Neural cell (in vitro differentiated cells): ENCODE measurements around the gene ALAS2.

Experiments
- EZH2 ChIP-seq: fragments of 200-600, 300-800 bp; shearing (Covaris generic), sonication (generic); IDR thresholded peaks from 2 replicates; pipeline ENCODE4 v1.6.1; 2014; ENCODE audit warnings: antibody characterized with exemption, low read length, borderline replicate concordance, mild to moderate bottlenecking; ENCODE audit not compliant: insufficient read depth, poor library complexity, severe bottlenecking
- MXI1 ChIP-seq: fragments of 450-650 bp; conservative IDR thresholded peaks from 2 replicates; pipeline ENCODE4 v1.6.1; 2014; ENCODE audit warnings: antibody characterized with exemption, mild to moderate bottlenecking; ENCODE audit not compliant: poor library complexity, severe bottlenecking
- TF ChIP-seq, protein P1 (sequence below): fragments of 450-650 bp; IDR thresholded peaks from 2 replicates; pipeline ENCODE4 v1.5.1; 2014; ENCODE audit warnings: antibody characterized with exemption, mild to moderate bottlenecking, moderate library complexity; ENCODE audit not compliant: poor library complexity, severe bottlenecking
- TF ChIP-seq, protein P2 (sequence below): IDR thresholded peaks from 2 replicates; pipeline ENCODE4 v1.6.1; 2012; ENCODE audit warnings: borderline replicate concordance

DNA sequence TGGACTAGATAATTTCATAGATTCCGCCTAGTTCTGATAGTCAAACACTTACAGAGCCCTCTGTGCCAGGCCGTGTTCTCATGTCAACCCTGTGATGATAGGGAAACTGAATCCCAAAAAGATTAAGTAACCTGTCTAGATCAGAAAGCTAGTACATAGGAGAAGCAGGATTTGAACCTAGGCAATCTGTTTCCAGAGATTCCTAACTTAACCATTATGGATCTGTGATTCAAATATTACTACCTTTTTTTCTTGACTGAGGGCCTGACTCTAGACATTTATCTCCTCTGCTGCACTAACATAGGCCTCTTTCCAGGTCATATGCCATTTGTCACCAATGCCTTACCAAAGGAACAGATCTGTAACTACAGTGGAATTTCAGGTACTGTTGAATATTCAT lies 1.5 kb downstream of the ALAS2 start:
- TF ChIP-seq, protein P1, sequence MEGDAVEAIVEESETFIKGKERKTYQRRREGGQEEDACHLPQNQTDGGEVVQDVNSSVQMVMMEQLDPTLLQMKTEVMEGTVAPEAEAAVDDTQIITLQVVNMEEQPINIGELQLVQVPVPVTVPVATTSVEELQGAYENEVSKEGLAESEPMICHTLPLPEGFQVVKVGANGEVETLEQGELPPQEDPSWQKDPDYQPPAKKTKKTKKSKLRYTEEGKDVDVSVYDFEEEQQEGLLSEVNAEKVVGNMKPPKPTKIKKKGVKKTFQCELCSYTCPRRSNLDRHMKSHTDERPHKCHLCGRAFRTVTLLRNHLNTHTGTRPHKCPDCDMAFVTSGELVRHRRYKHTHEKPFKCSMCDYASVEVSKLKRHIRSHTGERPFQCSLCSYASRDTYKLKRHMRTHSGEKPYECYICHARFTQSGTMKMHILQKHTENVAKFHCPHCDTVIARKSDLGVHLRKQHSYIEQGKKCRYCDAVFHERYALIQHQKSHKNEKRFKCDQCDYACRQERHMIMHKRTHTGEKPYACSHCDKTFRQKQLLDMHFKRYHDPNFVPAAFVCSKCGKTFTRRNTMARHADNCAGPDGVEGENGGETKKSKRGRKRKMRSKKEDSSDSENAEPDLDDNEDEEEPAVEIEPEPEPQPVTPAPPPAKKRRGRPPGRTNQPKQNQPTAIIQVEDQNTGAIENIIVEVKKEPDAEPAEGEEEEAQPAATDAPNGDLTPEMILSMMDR: no peak
- TF ChIP-seq, protein P2, sequence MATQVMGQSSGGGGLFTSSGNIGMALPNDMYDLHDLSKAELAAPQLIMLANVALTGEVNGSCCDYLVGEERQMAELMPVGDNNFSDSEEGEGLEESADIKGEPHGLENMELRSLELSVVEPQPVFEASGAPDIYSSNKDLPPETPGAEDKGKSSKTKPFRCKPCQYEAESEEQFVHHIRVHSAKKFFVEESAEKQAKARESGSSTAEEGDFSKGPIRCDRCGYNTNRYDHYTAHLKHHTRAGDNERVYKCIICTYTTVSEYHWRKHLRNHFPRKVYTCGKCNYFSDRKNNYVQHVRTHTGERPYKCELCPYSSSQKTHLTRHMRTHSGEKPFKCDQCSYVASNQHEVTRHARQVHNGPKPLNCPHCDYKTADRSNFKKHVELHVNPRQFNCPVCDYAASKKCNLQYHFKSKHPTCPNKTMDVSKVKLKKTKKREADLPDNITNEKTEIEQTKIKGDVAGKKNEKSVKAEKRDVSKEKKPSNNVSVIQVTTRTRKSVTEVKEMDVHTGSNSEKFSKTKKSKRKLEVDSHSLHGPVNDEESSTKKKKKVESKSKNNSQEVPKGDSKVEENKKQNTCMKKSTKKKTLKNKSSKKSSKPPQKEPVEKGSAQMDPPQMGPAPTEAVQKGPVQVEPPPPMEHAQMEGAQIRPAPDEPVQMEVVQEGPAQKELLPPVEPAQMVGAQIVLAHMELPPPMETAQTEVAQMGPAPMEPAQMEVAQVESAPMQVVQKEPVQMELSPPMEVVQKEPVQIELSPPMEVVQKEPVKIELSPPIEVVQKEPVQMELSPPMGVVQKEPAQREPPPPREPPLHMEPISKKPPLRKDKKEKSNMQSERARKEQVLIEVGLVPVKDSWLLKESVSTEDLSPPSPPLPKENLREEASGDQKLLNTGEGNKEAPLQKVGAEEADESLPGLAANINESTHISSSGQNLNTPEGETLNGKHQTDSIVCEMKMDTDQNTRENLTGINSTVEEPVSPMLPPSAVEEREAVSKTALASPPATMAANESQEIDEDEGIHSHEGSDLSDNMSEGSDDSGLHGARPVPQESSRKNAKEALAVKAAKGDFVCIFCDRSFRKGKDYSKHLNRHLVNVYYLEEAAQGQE: no peak
- no peak for TF ChIP-seq EZH2
- no peak for TF ChIP-seq MXI1
